CD14-positive monocyte (primary cell): ENCODE measurements around the gene MYO7B. TPM values are rescaled to one million over a fixed set of nuclear protein-coding genes. Genes with fewer than 3 reads are reported as not detected.

ENCODE experiments used
- DNase-seq, 3 donors: peaks; one replicate each; pipeline ENCODE4 v3.0.0-alpha.2; 2011 to 2022
- H2AFZ ChIP-seq: 2 replicates; pipeline ENCODE4 v1.6.0; 2012; ENCODE audit warnings: mild to moderate bottlenecking, low read depth, low read length, inconsistent platforms; ENCODE audit not compliant: insufficient read depth, poor library complexity, severe bottlenecking
- H3K27ac ChIP-seq, 2 donors: 1 replicate in 1 of 2; 2 replicates in 1 of 2; pipeline ENCODE4 v1.5.1; 2012 to 2013; ENCODE audit warnings: low read length in 2 of 2, control low read depth in 1 of 2, inconsistent platforms in 1 of 2, low read depth in 1 of 2, mild to moderate bottlenecking in 1 of 2
- H3K27me3 ChIP-seq, 2 donors: one replicate each; pipeline versions ENCODE4 v1.6.0 to v1.6.1; 2011 to 2013; ENCODE audit warnings: low read length in 2 of 2; ENCODE audit not compliant: control insufficient read depth in 2 of 2, insufficient read depth in 2 of 2
- H3K36me3 ChIP-seq, 2 donors: replicated peaks in 1 of 2; 1 replicate in 1 of 2; 2 replicates in 1 of 2; pipeline versions ENCODE4 v1.5.1 to v1.6.1; 2012 to 2013; ENCODE audit warnings: low read length in 2 of 2, control low read depth in 1 of 2, inconsistent platforms in 1 of 2, mild to moderate bottlenecking in 1 of 2; ENCODE audit not compliant: insufficient read depth in 2 of 2, control insufficient read depth in 1 of 2
- H3K4me1 ChIP-seq, 2 donors: 1 replicate in 1 of 2; 2 replicates in 1 of 2; pipeline versions ENCODE4 v1.5.1 to v1.6.1; 2012 to 2013; ENCODE audit warnings: low read length in 2 of 2, control low read depth in 1 of 2, inconsistent platforms in 1 of 2, mild to moderate bottlenecking in 1 of 2, moderate library complexity in 1 of 2; ENCODE audit not compliant: insufficient read depth in 2 of 2, control insufficient read depth in 1 of 2
- H3K4me2 ChIP-seq: replicated peaks from 2 replicates; pipeline ENCODE3; 2012; ENCODE audit warnings: low read length, moderate library complexity, mild to moderate bottlenecking; ENCODE audit not compliant: poor library complexity, severe bottlenecking; ENCODE audit errors: extremely low read depth
- H3K4me3 ChIP-seq, 3 experiments: fragments of 200-600 bp in 1 of 3; sonication (generic) in 1 of 3; replicated peaks in 1 of 3; 1 replicate in 2 of 3; 2 replicates in 1 of 3; pipeline ENCODE4 v1.5.1; 2011 to 2013; ENCODE audit warnings: low read length in 3 of 3, mild to moderate bottlenecking in 3 of 3, control low read depth in 2 of 3, low read depth in 2 of 3, inconsistent platforms in 1 of 3, moderate library complexity in 1 of 3
- H3K79me2 ChIP-seq: 2 replicates; pipeline ENCODE4 v1.6.0; 2012; ENCODE audit warnings: mild to moderate bottlenecking, control low read depth, inconsistent platforms, low read length, moderate library complexity; ENCODE audit not compliant: insufficient read depth
- H3K9ac ChIP-seq: 2 replicates; pipeline ENCODE4 v1.6.0; 2017; ENCODE audit warnings: low read length, mild to moderate bottlenecking; ENCODE audit not compliant: insufficient read depth, poor library complexity, severe bottlenecking
- H3K9me3 ChIP-seq, 2 donors: replicated peaks in 1 of 2; 1 replicate in 1 of 2; 2 replicates in 1 of 2; pipeline versions ENCODE4 v1.5.1 to v1.6.1; 2012 to 2013; ENCODE audit warnings: low read length in 2 of 2, control low read depth in 1 of 2; ENCODE audit not compliant: control insufficient read depth in 1 of 2, insufficient read depth in 1 of 2
- H4K20me1 ChIP-seq: 2 replicates; pipeline ENCODE4 v1.6.0; 2012; ENCODE audit warnings: mild to moderate bottlenecking, low read length, control low read depth, moderate library complexity; ENCODE audit not compliant: insufficient read depth
- H3K27ac Mint-ChIP-seq, 7 donors: one replicate each; pipeline ENCODE4 v1.8.0; 2020; ENCODE audit warnings: mild to moderate bottlenecking in 7 of 7, mixed read lengths in 7 of 7, moderate library complexity in 6 of 7, inconsistent platforms in 2 of 7
- H3K27me3 Mint-ChIP-seq, 3 donors: one replicate each; pipeline ENCODE4 v1.8.0; 2021 to 2022; ENCODE audit warnings: low read depth in 3 of 3, mild to moderate bottlenecking in 3 of 3, mixed read lengths in 3 of 3, moderate library complexity in 3 of 3, inconsistent platforms in 1 of 3
- H3K36me3 Mint-ChIP-seq, 2 donors: one replicate each; pipeline ENCODE4 v1.8.0; 2020; ENCODE audit warnings: mixed read lengths in 2 of 2, inconsistent platforms in 1 of 2, mild to moderate bottlenecking in 1 of 2
- H3K4me1 Mint-ChIP-seq: one replicate; pipeline ENCODE4 v1.8.0; 2020; ENCODE audit warnings: mild to moderate bottlenecking, mixed read lengths
- H3K4me3 Mint-ChIP-seq, 2 donors: one replicate each; pipeline ENCODE4 v1.8.0; 2020; ENCODE audit warnings: mild to moderate bottlenecking in 2 of 2, mixed read lengths in 2 of 2, moderate library complexity in 1 of 2
- H3K9me3 Mint-ChIP-seq, 7 donors: one replicate each; pipeline ENCODE4 v1.8.0; 2020 to 2022; ENCODE audit warnings: mixed read lengths in 7 of 7, mild to moderate bottlenecking in 6 of 7, moderate library complexity in 6 of 7, inconsistent platforms in 2 of 7
- WGBS: methylation state at CpG from one replicate; pipeline ENCODE4 v1.1.5; 2013; ENCODE audit warnings: missing lambda C conversion rate; ENCODE audit not compliant: insufficient coverage; 5-methylcytosine and 5-hydroxymethylcytosine counted together
- intact Hi-C, 2 donors: fragments of 100-400 bp; cut with micrococcal nuclease; formaldehyde crosslinking; loops; one replicate each; pipeline versions ENCODE4 v1.15.0 to v1.15.1; 2023
- polyA plus RNA-seq, 3 donors: library from polyadenylated mRNA; depleted of rRNA in 1 of 3; unstranded in 2 of 3; stranded (reverse) in 1 of 3; fragments of 300-500 nt in 2 of 3; fragments of >200 nt in 1 of 3; fragmentation: Illumina TruSeq in 2 of 3; gene quantifications; 1 replicate in 2 of 3; 2 replicates in 1 of 3; pipeline ENCODE4 v1.2.3, GENCODE V29; 2012 to 2021
- TF ChIP-seq, protein P1 (sequence below): fragments of 200-600 bp; IDR thresholded peaks from one replicate; pipeline ENCODE4 v1.8.0; 2022; ENCODE audit warnings: antibody characterized with exemption, mild to moderate bottlenecking

Gene MYO7B
- polyA plus RNA-seq, 3 donors = 7.3 to 9.8 (median 9.0) TPM

DNA sequence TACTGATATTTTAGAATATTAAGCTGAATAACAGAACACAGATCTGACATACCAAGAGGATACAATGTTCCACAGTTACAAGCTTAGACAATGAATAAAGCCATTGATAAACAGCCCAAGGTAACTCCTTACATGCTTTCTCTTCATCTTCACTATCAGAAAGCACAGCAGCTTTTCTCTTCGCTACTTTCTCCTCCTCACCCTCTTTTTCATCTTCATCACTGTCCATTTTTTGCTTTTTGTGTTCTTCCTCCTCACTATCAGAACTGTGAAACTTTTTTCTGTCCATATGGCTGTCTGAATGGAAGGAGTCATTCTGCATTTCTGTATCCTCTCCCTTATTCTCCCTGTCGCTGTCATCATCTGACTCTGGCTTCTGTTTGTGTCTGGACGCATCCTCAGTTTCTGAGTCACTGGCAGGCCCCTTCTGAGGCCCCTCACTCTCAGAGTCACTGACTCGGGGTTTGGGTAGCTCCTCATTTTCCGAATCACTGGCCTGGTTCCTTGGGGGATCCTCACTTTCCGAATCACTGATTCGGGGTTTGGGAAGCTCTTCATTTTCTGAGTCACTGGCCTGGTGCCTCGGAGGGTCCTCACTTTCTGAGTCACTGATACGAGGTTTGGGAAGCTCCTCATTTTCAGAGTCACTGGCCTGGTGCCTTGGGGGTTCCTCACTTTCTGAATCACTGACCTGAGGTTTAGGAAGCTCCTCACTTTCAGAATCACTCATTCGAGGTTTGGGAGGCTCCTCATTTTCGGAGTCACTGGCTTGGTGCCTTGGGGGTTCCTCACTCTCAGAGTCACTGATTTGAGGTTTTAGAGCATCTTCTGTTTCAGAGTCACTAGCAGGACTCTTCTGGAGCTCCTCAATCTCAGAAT lies 30.7 kb upstream of the MYO7B start:
- Histone ChIP-seq H3K9me3 (no peaks in the 10 kb centered on the region), H3K36me3 (peaks cover 56 to 65% of the 10 kb centered on the region in 2 donors), H3K4me3 (no peak overlapping the region), H3K4me1 (peaks cover 5 to 19% of the 10 kb centered on the region in 2 donors), H3K27ac (peak overlapping the region in 1 of 2 donors; percentile 58), H3K9ac (no peak overlapping the region), H3K27me3 (no peaks in the 10 kb centered on the region), H3K4me2 (no peak overlapping the region), H4K20me1 (peaks cover 71% of the 10 kb centered on the region), H2AFZ (no peak overlapping the region), H3K79me2 (peaks cover 69% of the 10 kb centered on the region)
- Mint-ChIP-seq H3K4me3 (no peak overlapping the region), H3K4me1 (peaks cover 19% of the 10 kb centered on the region), H3K36me3 (peaks cover 54 to 63% of the 10 kb centered on the region in 2 donors), H3K27ac (peak overlapping the region in 5 of 7 donors; percentile 13 to 77 (median 58)), H3K27me3 (peaks cover 0 to 4% (median 0%) of the 10 kb centered on the region in 3 donors), H3K9me3 (no peaks in the 10 kb centered on the region)
- peak in 1 of 3 donors; percentile 65 for DNase-seq
- WGBS = 96% methylated on average over 9 of the region's 11 CpGs
- TF ChIP-seq, protein P1, sequence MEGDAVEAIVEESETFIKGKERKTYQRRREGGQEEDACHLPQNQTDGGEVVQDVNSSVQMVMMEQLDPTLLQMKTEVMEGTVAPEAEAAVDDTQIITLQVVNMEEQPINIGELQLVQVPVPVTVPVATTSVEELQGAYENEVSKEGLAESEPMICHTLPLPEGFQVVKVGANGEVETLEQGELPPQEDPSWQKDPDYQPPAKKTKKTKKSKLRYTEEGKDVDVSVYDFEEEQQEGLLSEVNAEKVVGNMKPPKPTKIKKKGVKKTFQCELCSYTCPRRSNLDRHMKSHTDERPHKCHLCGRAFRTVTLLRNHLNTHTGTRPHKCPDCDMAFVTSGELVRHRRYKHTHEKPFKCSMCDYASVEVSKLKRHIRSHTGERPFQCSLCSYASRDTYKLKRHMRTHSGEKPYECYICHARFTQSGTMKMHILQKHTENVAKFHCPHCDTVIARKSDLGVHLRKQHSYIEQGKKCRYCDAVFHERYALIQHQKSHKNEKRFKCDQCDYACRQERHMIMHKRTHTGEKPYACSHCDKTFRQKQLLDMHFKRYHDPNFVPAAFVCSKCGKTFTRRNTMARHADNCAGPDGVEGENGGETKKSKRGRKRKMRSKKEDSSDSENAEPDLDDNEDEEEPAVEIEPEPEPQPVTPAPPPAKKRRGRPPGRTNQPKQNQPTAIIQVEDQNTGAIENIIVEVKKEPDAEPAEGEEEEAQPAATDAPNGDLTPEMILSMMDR = no peak
- intact Hi-C loops = no loop called here

DNA sequence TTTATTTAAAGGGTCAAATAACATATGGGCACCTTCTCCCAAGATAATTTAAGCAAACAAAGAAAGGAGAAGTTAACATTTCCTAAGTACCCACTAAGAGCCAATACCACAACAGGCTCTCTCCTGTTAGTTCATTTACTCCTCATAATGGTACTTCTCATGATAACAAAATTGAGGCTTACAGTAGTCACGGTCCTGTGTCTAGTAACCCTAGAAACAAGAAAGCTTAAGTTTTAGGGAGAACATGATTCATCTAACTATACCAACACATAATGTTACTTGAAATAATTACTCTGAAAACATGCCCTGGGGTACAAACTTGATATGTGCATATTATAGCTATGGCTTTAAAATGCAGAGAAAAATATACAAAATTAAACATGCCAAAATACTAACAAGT lies 29.0 kb upstream of the MYO7B start:
- peaks cover 0 to 1% (median 0%) of the 10 kb centered on the region in 3 donors for H3K27me3 Mint-ChIP-seq
- TF ChIP-seq, protein P1 = no peak
- Histone ChIP-seq H3K4me1 (peaks cover 5 to 19% of the 10 kb centered on the region in 2 donors), H3K36me3 (peaks cover 40 to 65% of the 10 kb centered on the region in 2 donors), H3K9ac (no peak overlapping the region), H3K27me3 (no peaks in the 10 kb centered on the region), H3K27ac (peak overlapping the region in 1 of 2 donors; percentile 5), H3K79me2 (peaks cover 84% of the 10 kb centered on the region), H4K20me1 (peaks cover 88% of the 10 kb centered on the region), H2AFZ (no peak overlapping the region), H3K4me2 (no peak overlapping the region), H3K9me3 (no peaks in the 10 kb centered on the region), H3K4me3 (no peak overlapping the region)
- no peak overlapping the region for H3K27ac Mint-ChIP-seq
- WGBS = no CpG with 5 or more reads among the region's 1 CpG
- no peaks in the 10 kb centered on the region for H3K9me3 Mint-ChIP-seq
- H3K4me3 Mint-ChIP-seq = no peak overlapping the region
- H3K36me3 Mint-ChIP-seq = peaks cover 41 to 56% of the 10 kb centered on the region in 2 donors
- peak in 2 of 3 donors; percentile 9 to 10 for DNase-seq
- H3K4me1 Mint-ChIP-seq = peaks cover 22% of the 10 kb centered on the region
- intact Hi-C loops = no loop called here
